GM18519 (cell line): ENCODE results near the gene KYNU.

Experiments
- ATAC-seq: cut with Tn5 transposase; IDR thresholded peaks from one replicate; pipeline ENCODE4 v1.9.1; 2021; ENCODE audit warnings: mild to moderate bottlenecking, moderate library complexity; ENCODE audit not compliant: unreplicated experiment, low FRiP score

Gene KYNU

DNA sequence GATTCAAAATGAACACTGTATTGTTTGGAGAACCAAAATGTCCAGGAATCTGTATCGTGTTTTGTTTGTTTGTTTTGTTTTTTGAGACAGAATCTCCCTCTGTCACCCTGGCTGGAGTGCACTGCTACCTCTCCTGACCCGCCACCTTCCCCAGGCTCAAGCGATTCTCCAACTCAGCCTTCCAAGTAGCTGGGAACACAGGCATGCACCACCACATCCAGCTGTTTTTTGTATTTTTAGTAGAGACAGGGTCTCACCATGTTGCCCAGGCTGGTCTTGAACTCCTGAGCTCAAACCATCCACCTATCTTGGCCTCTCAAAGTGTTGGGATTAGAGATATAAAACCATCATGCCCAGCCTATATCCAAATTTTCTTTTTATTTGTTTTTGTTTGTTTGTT lies 74.6 kb downstream of the KYNU start:
- no peak for ATAC-seq

DNA sequence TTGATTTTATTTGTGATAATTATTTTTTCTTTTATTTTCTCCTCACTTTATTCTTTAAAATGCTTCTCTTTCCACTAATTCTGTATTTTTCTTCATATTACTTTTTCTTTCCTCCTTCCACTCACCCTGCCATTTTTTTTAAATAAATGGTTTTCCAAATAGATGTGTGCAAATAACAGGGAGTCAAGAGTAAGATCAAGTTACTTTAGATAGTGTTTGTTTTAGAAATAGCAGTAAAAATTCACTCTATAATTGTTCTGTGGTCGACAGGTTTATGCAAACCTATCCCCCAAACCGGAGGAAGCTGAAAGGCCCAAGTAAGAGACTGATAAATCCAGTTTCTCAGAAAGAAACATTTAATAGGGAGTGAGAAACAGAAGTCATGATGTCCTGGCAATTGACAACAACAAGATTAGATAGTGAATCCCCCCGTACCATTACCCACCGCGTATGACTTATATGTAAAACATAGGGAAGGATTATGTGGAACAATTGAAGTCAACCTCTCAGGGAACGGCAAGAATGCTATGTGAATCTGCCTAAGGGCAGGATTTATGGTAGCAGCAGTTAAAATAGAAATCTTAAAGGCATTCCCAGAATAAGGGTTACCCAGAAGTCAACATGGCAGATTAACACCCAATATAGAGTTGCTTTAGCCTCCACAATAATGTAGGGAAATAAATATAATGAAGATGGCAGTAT lies 75.5 kb downstream of the KYNU start:
- no peak for ATAC-seq

DNA sequence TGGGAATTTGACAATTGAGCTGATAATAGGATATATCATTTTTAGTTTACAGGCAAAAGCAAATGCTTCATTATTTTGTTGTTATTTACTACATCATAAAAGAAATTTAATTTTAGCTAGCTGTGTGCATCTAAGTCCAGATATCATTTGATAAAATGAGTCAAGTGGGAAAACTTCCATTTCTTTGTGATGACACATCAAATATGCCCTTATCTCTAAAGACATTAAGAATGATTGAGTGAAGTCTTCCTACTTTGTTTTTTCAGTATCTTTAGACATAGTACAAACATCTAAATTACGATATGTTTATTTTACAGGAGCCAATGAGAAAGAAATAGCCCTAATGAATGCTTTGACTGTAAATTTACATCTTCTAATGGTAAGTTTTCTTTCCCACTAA lies 77.0 kb downstream of the KYNU start:
- ATAC-seq = no peak

GRCh38 chr2:142957144-142957543 lies 79.7 kb downstream of the KYNU start:
- ATAC-seq = no peak

DNA sequence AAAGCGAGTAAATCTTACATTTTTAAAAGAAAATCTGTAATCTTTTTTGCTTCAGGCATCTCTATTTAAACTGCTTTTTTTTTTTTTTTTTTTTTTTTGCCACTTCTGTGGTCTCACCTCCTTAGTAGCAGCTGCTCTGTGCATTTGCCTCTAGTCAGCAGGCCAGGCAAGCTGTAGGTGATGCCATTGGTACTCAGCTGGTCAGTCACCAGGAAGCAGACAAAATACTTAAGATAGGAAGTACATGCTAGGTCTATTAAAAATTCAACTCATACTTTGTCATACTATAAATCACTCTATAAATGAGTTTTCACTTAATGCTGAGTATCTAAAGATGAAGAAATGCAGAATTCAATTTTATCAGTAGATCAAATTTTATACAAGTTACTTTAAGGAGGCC lies 83.7 kb downstream of the KYNU start:
- no peak for ATAC-seq

GRCh38 chr2:142965443-142965842 lies 88.0 kb downstream of the KYNU start:
- no peak for ATAC-seq

DNA sequence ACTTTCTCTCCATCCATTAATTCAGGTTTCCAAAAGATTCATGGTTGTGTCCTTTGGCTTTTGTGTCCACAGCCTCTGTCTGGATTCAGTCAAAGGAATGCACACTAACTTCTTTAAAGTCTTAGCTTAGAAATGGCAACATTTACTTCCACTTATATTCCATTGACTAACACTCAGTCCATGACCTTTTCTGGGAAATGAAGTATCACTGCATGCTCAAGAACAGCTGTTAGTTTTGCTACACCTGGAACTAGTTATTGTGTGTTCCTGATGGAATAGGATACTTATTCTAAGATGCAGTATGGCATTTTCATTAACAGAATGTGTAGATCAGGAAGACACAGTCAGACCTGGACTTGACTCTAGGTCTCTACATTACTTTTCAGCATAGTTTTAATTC lies 88.8 kb downstream of the KYNU start:
- ATAC-seq = no peak

DNA sequence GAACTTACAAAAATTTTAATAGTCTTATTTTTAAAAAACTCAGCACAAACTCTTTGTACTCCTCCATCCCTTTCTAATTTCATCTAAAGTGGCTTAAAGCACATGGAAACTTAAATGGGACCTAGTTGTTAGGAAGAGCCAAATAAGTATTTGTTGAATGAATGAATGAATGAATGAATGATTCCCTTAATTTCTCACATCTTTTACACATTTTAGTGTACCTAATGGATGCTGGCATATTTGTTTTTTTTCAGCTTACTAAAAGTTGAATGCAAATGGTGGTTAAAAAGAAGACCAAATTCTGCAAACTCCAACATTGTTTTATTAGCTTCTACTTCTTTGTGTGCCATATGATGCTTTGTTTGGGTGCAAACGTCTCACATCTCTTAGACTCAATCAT lies 89.6 kb downstream of the KYNU start:
- ATAC-seq = no peak

- ATAC-seq = no peak
Observed at GRCh38 chr2:142973160-142973821, 95.8 kb downstream of the KYNU start.

DNA sequence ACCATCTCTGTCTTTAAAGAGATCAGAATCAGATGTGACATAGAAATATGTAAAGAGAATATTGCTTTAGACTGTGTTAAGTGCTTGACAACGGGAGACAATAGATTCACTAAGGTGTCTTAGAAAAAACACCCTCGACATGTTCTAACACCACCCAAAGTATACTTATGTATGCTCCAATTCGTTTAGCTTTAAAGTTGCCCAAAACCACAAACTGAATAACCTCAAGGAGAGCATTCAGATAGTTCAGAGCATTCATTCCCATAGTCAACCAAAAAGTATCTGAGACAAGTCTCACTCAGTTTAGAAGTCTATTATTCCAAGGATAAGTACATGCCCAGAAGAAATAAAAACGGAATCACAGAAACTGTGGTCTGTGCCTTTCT lies 96.4 kb downstream of the KYNU start:
- ATAC-seq = no peak

GRCh38 chr2:142974288-142975024 lies 97.0 kb downstream of the KYNU start:
- no peak for ATAC-seq

- no peak for ATAC-seq
Observed at GRCh38 chr2:142975239-142975638, 97.8 kb downstream of the KYNU start.

- peak; percentile 43 for ATAC-seq
Observed at GRCh38 chr2:142980246-142981068, 103.0 kb downstream of the KYNU start.

- no peak for ATAC-seq
Observed at GRCh38 chr2:142981069-142981378, 103.6 kb downstream of the KYNU start.

- ATAC-seq = no peak
Observed at GRCh38 chr2:142981756-142982155, 104.3 kb downstream of the KYNU start.

DNA sequence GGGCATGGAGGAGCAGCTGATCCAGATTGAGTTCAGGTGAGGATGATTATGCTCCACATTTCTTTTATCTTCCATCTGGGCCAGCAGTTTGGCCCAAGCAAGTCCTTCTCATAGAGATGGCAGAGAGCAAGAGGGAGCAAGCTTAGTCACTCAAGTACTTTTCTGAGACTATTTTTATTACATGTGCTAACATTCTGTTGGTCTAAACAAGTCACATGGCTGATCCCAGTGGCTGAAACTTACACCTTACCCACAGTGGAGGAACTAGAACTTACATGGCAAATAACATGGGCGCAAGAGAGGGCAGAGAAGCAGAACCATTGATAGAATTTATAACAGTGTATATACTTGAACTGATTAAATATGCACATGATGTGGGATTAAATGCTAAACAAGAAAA lies 105.7 kb downstream of the KYNU start:
- ATAC-seq = no peak

DNA sequence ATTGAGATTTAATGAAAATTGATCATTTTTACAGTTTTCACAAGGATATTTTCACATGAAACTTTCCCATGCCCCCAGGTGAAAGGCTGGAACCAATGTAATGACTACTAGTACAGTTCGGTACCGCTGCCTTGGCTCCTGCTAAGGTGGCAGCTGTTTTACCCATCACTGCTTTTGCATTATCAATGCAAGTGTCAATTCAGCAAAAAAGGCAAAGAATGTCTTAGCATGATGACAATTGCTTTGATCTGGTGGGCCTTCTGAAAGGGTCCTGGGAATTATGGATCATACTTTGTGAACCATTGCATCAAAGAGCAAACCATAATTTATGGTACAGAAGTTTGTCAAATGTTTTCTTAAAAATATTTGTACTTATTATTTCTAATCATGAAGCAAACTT lies 107.2 kb downstream of the KYNU start:
- no peak for ATAC-seq

- ATAC-seq = no peak
Observed at GRCh38 chr2:142987044-142987443, 109.6 kb downstream of the KYNU start.

GRCh38 chr2:142989273-142990204 lies 112.1 kb downstream of the KYNU start:
- no peak for ATAC-seq

DNA sequence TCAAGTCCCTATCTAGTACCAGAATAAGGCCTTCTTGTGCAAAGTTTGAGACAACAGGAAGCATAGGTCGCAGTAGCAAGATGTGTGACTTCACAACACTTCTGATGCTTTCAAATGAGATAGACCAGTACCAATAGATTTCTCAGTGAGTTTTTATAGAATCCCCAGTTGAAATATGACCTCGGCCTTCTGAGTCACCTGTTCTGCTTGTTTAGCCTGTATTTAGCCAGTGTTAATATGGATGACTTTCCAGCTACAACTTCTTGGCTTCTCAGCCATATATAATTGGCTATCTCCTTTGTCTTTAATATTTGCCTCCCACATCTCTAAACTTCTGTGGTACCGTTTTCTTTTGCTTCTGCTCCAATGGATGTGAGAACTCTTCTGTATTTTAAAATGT lies 113.8 kb downstream of the KYNU start:
- no peak for ATAC-seq
